PC-9 (cell line): Measurements from ENCODE around the gene PVALEF. TPM values are rescaled to one million over a fixed set of nuclear protein-coding genes. Genes with fewer than 3 reads are reported as not detected.
"Not testable (repeated sequence)": the region's sequence is repeated elsewhere in the genome, so short reads cannot be mapped to it uniquely, and the experiment has no call there.

Source experiments
- BruUV-seq: library from RNA; stranded (reverse); fragments of 400-500 nt; replicated peaks from 2 replicates; lab custom pipeline; 2021; lab: Mats Ljungman, UMichigan
- CTCF ChIA-PET: fragments of 300-600 bp; sonication (Branson Sonifier 250); formaldehyde crosslinking; loops from one replicate; lab custom pipeline; 2022; ENCODE audit warnings: antibody characterized with exemption; lab: Charles Lee
- POLR2A ChIA-PET: fragments of 300-600 bp; sonication (Branson Sonifier 250); formaldehyde crosslinking; loops from one replicate; lab custom pipeline; 2022; ENCODE audit warnings: antibody characterized with exemption; ENCODE audit not compliant: unreplicated experiment; lab: Charles Lee
- DNase-seq, 2 experiments: peaks; one replicate each; pipeline versions ENCODE4 v3.0.0 to v3.0.0-alpha.2; 2015 to 2022; ENCODE audit warnings: mixed read lengths in 1 of 2
- H2AFZ ChIP-seq: fragments of 200-600 bp; sonication (generic); 2 replicates; pipeline ENCODE4 v1.8.1; 2017; ENCODE audit warnings: antibody characterized with exemption
- H3F3A ChIP-seq: fragments of 200-600 bp; sonication (generic); 2 replicates; pipeline ENCODE4 v1.8.1; 2017; ENCODE audit warnings: antibody characterized with exemption, mild to moderate bottlenecking, low read depth; ENCODE audit not compliant: insufficient read depth
- H3K27ac ChIP-seq: fragments of 200-600 bp; sonication (generic); 2 replicates; pipeline ENCODE4 v1.6.1; 2016; ENCODE audit warnings: mixed run types
- H3K27me3 ChIP-seq: fragments of 200-600 bp; sonication (generic); 2 replicates; pipeline ENCODE4 v1.6.1; 2016; ENCODE audit warnings: low read depth, mixed run types; ENCODE audit not compliant: insufficient read depth
- H3K36me3 ChIP-seq: fragments of 200-600 bp; sonication (generic); 2 replicates; pipeline ENCODE4 v1.6.1; 2016; ENCODE audit warnings: low read depth, mixed run types
- H3K4me1 ChIP-seq: fragments of 200-600 bp; sonication (generic); replicated peaks from 2 replicates; pipeline ENCODE4 v1.6.1; 2016; ENCODE audit warnings: mixed run types; ENCODE audit not compliant: insufficient read depth
- H3K4me2 ChIP-seq: fragments of 200-600 bp; sonication (generic); 2 replicates; pipeline ENCODE4 v1.6.1; 2017; ENCODE audit warnings: mixed run types
- H3K4me3 ChIP-seq: fragments of 200-600 bp; sonication (generic); 2 replicates; pipeline ENCODE4 v1.6.1; 2016; ENCODE audit warnings: mixed run types
- H3K79me2 ChIP-seq: fragments of 200-600 bp; sonication (generic); 2 replicates; pipeline ENCODE4 v1.6.1; 2017; ENCODE audit warnings: low read depth, mixed run types
- H3K9me2 ChIP-seq: fragments of 200-600 bp; sonication (generic); 2 replicates; pipeline ENCODE4 v1.8.1; 2017; ENCODE audit warnings: mild to moderate bottlenecking; ENCODE audit not compliant: insufficient read depth
- H3K9me3 ChIP-seq: fragments of 200-600 bp; sonication (generic); 2 replicates; pipeline ENCODE4 v1.8.1; 2016; ENCODE audit warnings: low read depth; ENCODE audit not compliant: insufficient read depth
- H4K20me1 ChIP-seq: fragments of 200-600 bp; sonication (generic); 2 replicates; pipeline ENCODE4 v1.8.1; 2017; ENCODE audit not compliant: insufficient read depth
- EZH2 ChIP-seq: fragments of 200-600 bp; sonication (generic); IDR thresholded peaks from 2 replicates; pipeline ENCODE4 v1.8.0; 2017; ENCODE audit warnings: antibody characterized with exemption, low read depth
- intact Hi-C: fragments of 100-400 bp; cut with micrococcal nuclease; formaldehyde crosslinking; loops from one replicate; pipeline ENCODE4 v1.10.0; 2022; ENCODE audit not compliant: unreplicated experiment
- total RNA-seq: library from RNA; stranded (reverse); gene quantifications from 2 replicates; pipeline ENCODE4 v1.2.3, GENCODE V29; 2021
- TF ChIP-seq, protein P1 (sequence below): fragments of 200-600 bp; sonication (generic); conservative IDR thresholded peaks from 2 replicates; pipeline ENCODE4 v1.6.1; 2017; ENCODE audit warnings: mixed run types, antibody characterized with exemption, mild to moderate bottlenecking, moderate library complexity

PVALEF gene
- total RNA-seq, 1 experiment from 2014 or later, result not detected

DNA sequence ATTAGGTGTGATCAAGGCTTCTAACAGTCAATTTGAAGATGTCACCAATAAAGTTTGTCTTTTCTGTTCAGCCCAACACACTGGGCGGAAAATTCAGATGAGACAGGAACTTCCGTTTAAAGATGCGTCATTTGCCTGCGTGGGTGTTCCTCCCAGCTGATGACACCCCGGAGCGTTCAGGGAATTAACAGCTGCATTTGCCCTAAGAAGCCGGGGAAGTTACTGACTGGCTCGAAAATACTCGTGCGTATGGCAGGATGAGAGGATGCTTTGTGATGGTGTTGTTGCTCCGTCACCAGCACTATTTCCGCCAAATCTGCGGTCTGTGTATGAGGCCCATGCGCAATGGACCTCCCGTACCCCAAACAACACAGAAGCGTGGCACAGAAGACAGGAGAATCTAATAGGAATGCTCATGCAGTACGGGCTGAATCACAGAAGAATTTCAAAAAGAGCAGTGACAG is 11.9 kb upstream of the PVALEF start:
- H3K4me3 ChIP-seq, result no peak overlapping the region
- H3K9me2 ChIP-seq, result no peaks in the 10 kb centered on the region
- no peaks in the 10 kb centered on the region for H3F3A ChIP-seq
- CTCF ChIA-PET, result interaction anchor here (0.6 kb wide), 1 partner anchor 70 kb away, joined by 3 read pairs; the partner anchor contains the start of gene CEP131
- H3K27ac ChIP-seq, result no peak overlapping the region
- no peaks in the 10 kb centered on the region for H4K20me1 ChIP-seq
- TF ChIP-seq, protein P1, sequence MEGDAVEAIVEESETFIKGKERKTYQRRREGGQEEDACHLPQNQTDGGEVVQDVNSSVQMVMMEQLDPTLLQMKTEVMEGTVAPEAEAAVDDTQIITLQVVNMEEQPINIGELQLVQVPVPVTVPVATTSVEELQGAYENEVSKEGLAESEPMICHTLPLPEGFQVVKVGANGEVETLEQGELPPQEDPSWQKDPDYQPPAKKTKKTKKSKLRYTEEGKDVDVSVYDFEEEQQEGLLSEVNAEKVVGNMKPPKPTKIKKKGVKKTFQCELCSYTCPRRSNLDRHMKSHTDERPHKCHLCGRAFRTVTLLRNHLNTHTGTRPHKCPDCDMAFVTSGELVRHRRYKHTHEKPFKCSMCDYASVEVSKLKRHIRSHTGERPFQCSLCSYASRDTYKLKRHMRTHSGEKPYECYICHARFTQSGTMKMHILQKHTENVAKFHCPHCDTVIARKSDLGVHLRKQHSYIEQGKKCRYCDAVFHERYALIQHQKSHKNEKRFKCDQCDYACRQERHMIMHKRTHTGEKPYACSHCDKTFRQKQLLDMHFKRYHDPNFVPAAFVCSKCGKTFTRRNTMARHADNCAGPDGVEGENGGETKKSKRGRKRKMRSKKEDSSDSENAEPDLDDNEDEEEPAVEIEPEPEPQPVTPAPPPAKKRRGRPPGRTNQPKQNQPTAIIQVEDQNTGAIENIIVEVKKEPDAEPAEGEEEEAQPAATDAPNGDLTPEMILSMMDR, result no peak
- no peak for TF ChIP-seq EZH2
- no peaks in the 10 kb centered on the region for H3K79me2 ChIP-seq
- peaks cover 30% of the 10 kb centered on the region; the same call in 1 of the 2 replicates for H3K27me3 ChIP-seq
- H3K36me3 ChIP-seq, result no peaks in the 10 kb centered on the region
- H3K4me2 ChIP-seq, result no peak overlapping the region
- no peak for DNase-seq
- no peaks in the 10 kb centered on the region for H3K9me3 ChIP-seq
- POLR2A ChIA-PET, result interaction anchor here (0.6 to 0.7 kb wide), 2 partner anchors 29 to 90 kb away, joined by 4 read pairs; no protein-coding TSS in a partner anchor
- intact Hi-C loops, result no loop called here
- no peak overlapping the region for H2AFZ ChIP-seq
- BruUV-seq, result no TSS peak
- H3K4me1 ChIP-seq, result no peaks in the 10 kb centered on the region

DNA sequence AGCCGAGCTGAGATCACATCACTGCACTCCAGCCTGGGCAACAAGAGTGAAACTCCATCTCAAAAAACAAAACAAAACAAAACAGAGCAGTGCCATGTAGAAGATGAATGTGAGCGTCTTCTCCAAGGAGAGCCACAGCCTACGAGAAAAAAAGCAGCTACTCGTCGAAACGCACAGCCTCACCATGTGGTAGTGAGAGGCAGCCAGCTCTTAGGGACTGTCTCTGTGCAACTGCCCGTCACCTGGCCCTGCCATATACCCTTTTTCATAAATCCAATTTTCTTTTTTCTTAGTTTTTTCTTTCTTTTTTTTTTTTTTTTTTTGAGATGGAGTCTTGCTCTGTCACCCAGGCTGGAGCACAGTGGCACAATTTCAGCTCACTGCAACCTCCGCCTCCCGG is 11.3 kb upstream of the PVALEF start:
- H3K9me3 ChIP-seq, H3K79me2 ChIP-seq, H3K4me2 ChIP-seq, BruUV-seq, H3K4me1 ChIP-seq, H3K4me3 ChIP-seq, intact Hi-C loops, H3K27ac ChIP-seq, H2AFZ ChIP-seq, DNase-seq, H3K36me3 ChIP-seq, CTCF ChIA-PET, H3F3A ChIP-seq, H4K20me1 ChIP-seq, H3K9me2 ChIP-seq, POLR2A ChIA-PET: not testable (repeated sequence)
- peaks cover 30% of the 10 kb centered on the region; the same call in 1 of the 2 replicates for H3K27me3 ChIP-seq

DNA sequence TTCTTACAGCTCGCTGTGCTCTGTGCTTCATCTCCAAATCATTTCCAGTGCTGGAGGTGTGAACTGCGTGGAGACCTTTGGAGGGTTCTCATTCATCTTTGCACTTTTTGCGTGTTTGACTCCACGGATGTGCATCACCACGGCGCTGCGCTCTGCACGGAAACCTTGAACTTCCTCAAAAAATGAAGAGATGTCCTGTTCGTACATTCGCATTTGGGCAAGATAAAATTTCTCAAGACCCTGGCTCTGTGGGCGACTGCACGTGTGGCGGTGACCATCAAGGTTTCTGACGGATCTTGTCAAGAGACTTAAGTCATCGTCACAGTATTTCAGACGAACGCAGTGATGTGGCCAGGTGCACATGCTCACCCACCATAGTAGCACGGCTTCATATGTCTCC is 10.3 kb upstream of the PVALEF start:
- H3K4me1 ChIP-seq, result no peaks in the 10 kb centered on the region
- no peaks in the 10 kb centered on the region for H3K9me2 ChIP-seq
- intact Hi-C loops, result no loop called here
- no peak overlapping the region for H3K4me3 ChIP-seq
- H4K20me1 ChIP-seq, result no peaks in the 10 kb centered on the region
- H3K79me2 ChIP-seq, result no peaks in the 10 kb centered on the region
- TF ChIP-seq, protein P1, result no peak
- no peak for TF ChIP-seq EZH2
- CTCF ChIA-PET, result no interaction called here
- POLR2A ChIA-PET, result no interaction called here
- no peak overlapping the region for H2AFZ ChIP-seq
- H3K36me3 ChIP-seq, result no peaks in the 10 kb centered on the region
- no peak overlapping the region for H3K4me2 ChIP-seq
- no peaks in the 10 kb centered on the region for H3F3A ChIP-seq
- no TSS peak for BruUV-seq
- DNase-seq, result no peak
- no peak overlapping the region for H3K27ac ChIP-seq
- H3K27me3 ChIP-seq, result peaks cover 30% of the 10 kb centered on the region; the same call in 1 of the 2 replicates
- H3K9me3 ChIP-seq, result no peaks in the 10 kb centered on the region
